ENCODE results near the gene PACRG. TPM values are rescaled to one million over a fixed set of nuclear protein-coding genes. Genes with fewer than 3 reads are reported as not detected.

PACRG gene
- total RNA-seq, 1 experiment from 2014 or later: 0.26 TPM

DNA sequence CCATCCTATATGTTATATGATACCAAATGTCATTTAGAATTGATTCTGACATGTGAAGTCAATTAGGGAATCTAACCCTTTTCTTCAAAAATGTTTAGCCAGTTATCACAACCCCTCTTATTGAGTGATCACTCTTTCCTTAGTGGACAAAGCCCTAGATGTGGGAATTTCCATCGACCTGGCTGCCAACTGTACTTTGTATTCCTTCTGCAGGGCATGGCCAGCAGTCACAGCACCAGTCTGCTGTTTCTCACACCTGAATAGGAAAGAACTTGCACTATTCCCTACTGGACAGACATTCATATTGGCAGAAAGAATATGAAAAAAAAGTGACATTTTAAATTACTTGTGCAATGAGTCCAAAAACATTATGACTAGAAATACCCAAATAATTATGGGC lies 271.0 kb downstream of the PACRG start:
- Histone ChIP-seq H3K9me3 (ENCODE audit: control insufficient read depth, low read depth, low read length) (no peaks in the 10 kb centered on the region), H2AK5ac (ENCODE audit: insufficient read length, low read length) (no peak overlapping the region), H3K14ac (ENCODE audit: insufficient read depth, low read length) (no peak overlapping the region), H3T11ph (ENCODE audit: low read length) (no peak overlapping the region), H4K8ac (replicated peaks; ENCODE audit: insufficient read length, low read depth, low read length) (no peak overlapping the region), H3K79me2 (ENCODE audit: insufficient read depth, low read length) (no peaks in the 10 kb centered on the region), H2BK15ac (ENCODE audit: low read depth, low read length) (no peak overlapping the region), H2BK120ac (ENCODE audit: low read depth, low read length, poor library complexity, severe bottlenecking) (no peak overlapping the region), H3K23me2 (ENCODE audit: insufficient read length, low read depth, low read length, poor library complexity, severe bottlenecking) (no peaks in the 10 kb centered on the region), H4K5ac (ENCODE audit: insufficient read length, low read depth, low read length) (no peak overlapping the region), H3K4ac (ENCODE audit: low read depth, low read length) (no peak overlapping the region), H3K18ac (ENCODE audit: insufficient read length, low read depth, low read length) (no peak overlapping the region), H3K23ac (ENCODE audit: insufficient read length, low read depth, low read length) (no peak overlapping the region), H3K4me1 (ENCODE audit: insufficient read depth, low read length) (no peaks in the 10 kb centered on the region), H2AFZ (ENCODE audit: low read length) (no peak overlapping the region), H2BK20ac (ENCODE audit: low read depth, low read length, poor library complexity, severe bottlenecking) (no peak overlapping the region), H4K91ac (ENCODE audit: insufficient read length, low read depth, low read length) (no peak overlapping the region), H3K27ac (ENCODE audit: insufficient read length, low read depth, low read length) (no peak overlapping the region), H2BK5ac (ENCODE audit: insufficient read length, low read length) (no peak overlapping the region), H3K79me1 (ENCODE audit: insufficient read depth, low read depth, low read length, poor library complexity, severe bottlenecking) (no peaks in the 10 kb centered on the region), H3K56ac (ENCODE audit: insufficient read length, low read depth, low read length) (no peak overlapping the region), H4K20me1 (ENCODE audit: control insufficient read depth, insufficient read depth, insufficient read length) (no peaks in the 10 kb centered on the region), H3K27me3 (ENCODE audit: insufficient read depth, low read length) (no peaks in the 10 kb centered on the region), H3K9ac (ENCODE audit: extremely low read depth, insufficient read length, low read length) (no peak overlapping the region), H2BK12ac (ENCODE audit: insufficient read length, low read depth, low read length) (no peak overlapping the region), H3K4me2 (ENCODE audit: insufficient read depth, insufficient read length, low read length) (no peak overlapping the region)
- peaks cover 0 to 5% of the 10 kb centered on the region in 2 experiments; a peak in 1 of 4 replicates for H3K4me1 Mint-ChIP-seq
- TF ChIP-seq, protein P1, sequence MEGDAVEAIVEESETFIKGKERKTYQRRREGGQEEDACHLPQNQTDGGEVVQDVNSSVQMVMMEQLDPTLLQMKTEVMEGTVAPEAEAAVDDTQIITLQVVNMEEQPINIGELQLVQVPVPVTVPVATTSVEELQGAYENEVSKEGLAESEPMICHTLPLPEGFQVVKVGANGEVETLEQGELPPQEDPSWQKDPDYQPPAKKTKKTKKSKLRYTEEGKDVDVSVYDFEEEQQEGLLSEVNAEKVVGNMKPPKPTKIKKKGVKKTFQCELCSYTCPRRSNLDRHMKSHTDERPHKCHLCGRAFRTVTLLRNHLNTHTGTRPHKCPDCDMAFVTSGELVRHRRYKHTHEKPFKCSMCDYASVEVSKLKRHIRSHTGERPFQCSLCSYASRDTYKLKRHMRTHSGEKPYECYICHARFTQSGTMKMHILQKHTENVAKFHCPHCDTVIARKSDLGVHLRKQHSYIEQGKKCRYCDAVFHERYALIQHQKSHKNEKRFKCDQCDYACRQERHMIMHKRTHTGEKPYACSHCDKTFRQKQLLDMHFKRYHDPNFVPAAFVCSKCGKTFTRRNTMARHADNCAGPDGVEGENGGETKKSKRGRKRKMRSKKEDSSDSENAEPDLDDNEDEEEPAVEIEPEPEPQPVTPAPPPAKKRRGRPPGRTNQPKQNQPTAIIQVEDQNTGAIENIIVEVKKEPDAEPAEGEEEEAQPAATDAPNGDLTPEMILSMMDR (conservative IDR thresholded peaks at IDR 0.05): no peak
- DNase-seq: no peak
- H3K4me3 Mint-ChIP-seq: no peak overlapping the region
- peaks cover 0 to 5% (median 0%) of the 10 kb centered on the region in 3 experiments; a peak in 3 of 7 replicates for H3K36me3 Mint-ChIP-seq (ENCODE audit: insufficient read depth in 1 of 3, low read depth in 3 of 3)
- no peaks in the 10 kb centered on the region for H3K27me3 Mint-ChIP-seq (ENCODE audit: low read depth)
- no CpG with 5 or more reads among the region's 1 CpG for WGBS (ENCODE audit: extremely low coverage, insufficient read length, low lambda C conversion rate)
- H3K9me3 Mint-ChIP-seq: peaks cover 3 to 5% of the 10 kb centered on the region in 2 experiments; a peak in 4 of 5 replicates
- H3K27ac Mint-ChIP-seq: no peak overlapping the region
